Stimulated activated CD4-positive, alpha-beta T cell treated with anti-CD3 and anti-CD28 coated beads, Interleukin-15, amount 100 ng/mL, for 48 hours (primary cell): ENCODE results near the gene PYGO2.

Experiments
- DNase-seq, 2 donors: peaks; one replicate each; pipeline ENCODE4 v3.0.0-alpha.2; 2020; ENCODE audit warnings: low read depth in 2 of 2

Gene PYGO2

GRCh38 chr1:154961207-154962155 is at the start of gene PYGO2:
Gene PYGO2 (minus strand): TSS chr1:154961782. CDS start chr1:154961576, 206 bp downstream.
- DNase-seq: peak; percentile 62 to 74

- no peak for DNase-seq
Measured at GRCh38 chr1:155011004-155011416, 49.4 kb upstream of the PYGO2 start.

GRCh38 chr1:155010211-155010918 is 48.8 kb upstream of the PYGO2 start:
- DNase-seq: no peak

- no peak for DNase-seq
Measured at GRCh38 chr1:155009742-155010141, 48.2 kb upstream of the PYGO2 start.

DNA sequence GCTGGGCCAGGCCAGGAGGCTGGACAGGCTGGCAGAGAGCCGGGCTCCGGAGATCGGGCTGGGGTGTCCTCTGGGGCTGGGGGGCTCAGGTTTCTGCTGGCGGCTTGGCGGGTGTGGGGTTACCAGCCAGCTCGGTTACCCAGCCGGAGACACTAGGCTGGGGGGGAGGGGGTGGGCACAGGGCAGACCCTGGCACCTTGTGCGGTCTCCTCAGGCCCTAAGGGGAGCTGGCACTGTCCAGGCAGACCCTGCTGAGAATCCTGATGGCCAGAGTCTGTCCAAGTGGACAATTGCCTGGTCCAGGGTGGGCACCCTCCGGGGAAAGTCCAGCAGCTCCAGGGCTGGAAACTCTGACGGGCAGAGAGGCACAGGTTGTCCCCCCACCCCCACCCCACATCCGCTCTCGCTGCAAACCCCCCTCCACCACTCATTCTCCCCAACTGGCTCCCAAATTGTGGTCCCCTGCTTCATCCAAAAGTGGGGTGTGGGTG is 47.7 kb upstream of the PYGO2 start:
- no peak for DNase-seq

GRCh38 chr1:155008015-155008941 is 46.7 kb upstream of the PYGO2 start:
- DNase-seq: peak; percentile 59 to 86

DNA sequence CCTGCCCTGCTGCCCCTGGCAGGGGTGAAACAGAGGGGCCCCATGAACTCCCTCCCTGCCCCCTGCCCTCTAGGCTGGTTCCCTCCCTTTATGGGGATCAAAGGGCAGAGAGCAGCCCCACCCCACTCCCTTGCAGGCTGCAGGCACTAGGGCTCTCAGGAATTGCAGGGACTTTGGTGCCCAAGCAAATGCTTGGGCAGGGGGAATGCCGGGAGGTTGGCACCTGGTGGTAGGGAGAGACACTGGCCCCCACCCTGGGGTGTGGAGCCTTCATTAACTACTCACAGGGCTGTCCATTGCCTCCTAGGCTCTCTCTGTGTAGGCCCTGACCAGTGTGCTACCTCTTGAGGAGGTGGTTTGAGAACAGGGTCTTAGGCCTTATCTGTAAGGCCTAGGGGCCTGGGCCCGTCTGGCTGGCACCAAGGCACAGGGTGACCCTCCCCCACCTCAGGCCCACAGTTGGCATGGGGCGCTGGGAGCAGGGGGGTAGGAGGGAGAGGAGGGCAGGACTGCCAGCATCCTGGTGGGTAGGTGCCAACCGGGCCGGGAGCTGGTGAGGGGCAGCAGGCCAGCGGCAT is 45.8 kb upstream of the PYGO2 start:
- DNase-seq: no peak

GRCh38 chr1:155006601-155007101 is 45.1 kb upstream of the PYGO2 start:
- no peak for DNase-seq

GRCh38 chr1:155005076-155006011 is 43.8 kb upstream of the PYGO2 start:
- no peak for DNase-seq

GRCh38 chr1:155004352-155005075 is 42.9 kb upstream of the PYGO2 start:
- no peak for DNase-seq

GRCh38 chr1:155003766-155004351 is 42.3 kb upstream of the PYGO2 start:
- DNase-seq: no peak

GRCh38 chr1:155003227-155003765 is 41.7 kb upstream of the PYGO2 start:
- no peak for DNase-seq

- no peak for DNase-seq
Measured at GRCh38 chr1:155002464-155003226, 41.1 kb upstream of the PYGO2 start, which contains the start of gene ZBTB7B. Gene ZBTB7B (plus strand): TSS chr1:155002802. CDS start chr1:155014661, 11,859 bp downstream.

DNA sequence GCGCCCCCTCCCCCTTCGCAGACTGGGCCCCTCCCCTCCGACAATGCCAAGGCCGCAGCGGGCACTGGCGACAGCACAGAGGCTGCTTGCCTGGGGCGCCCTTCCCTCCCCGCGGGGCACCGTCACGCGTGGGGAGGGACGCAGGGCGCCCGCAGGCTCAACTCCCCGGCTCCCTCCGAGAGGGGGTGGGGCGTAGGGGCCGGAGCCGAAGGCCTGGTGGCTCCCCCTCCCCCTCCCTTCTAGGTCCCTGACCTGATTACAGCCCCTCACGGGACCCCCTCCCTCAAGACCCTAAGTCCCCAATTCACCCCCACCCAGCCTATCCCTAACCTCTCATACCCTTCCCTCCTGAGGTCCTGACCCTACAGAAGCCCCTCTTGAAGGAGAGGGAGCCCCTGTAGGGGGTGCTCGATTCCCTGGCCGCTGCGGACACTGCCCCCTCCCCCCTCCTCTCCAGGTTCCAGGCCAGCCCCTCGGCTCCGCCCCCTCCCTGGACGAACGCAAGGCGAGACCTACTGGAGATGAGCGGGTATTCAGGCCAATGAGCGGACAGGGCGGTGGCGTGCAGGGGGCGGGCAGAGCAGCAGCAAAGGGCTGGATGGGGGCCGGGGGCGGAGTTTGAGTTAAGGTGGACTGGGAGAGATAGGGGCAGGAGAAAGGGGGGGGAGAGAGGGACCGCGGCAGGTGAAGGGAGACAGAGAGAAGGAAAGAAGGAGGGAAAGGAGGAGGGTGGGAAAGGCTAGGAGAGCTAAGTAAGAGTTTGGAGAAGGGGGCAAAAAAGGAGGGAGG is 40.3 kb upstream of the PYGO2 start:
- peak; percentile 99 to 100 for DNase-seq

DNA sequence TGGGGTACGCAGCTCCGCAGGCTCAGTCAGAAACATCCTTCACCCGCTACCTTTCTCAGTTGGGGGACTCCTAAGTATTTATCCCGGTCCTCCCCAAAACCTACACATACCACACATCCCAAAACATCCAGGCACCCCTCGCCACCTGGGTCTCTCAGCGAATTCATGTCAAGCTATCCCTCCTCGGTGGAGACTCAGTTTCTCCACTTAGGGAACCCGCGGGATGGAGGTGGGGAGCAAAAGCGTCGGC is 39.8 kb upstream of the PYGO2 start:
- no peak for DNase-seq

DNA sequence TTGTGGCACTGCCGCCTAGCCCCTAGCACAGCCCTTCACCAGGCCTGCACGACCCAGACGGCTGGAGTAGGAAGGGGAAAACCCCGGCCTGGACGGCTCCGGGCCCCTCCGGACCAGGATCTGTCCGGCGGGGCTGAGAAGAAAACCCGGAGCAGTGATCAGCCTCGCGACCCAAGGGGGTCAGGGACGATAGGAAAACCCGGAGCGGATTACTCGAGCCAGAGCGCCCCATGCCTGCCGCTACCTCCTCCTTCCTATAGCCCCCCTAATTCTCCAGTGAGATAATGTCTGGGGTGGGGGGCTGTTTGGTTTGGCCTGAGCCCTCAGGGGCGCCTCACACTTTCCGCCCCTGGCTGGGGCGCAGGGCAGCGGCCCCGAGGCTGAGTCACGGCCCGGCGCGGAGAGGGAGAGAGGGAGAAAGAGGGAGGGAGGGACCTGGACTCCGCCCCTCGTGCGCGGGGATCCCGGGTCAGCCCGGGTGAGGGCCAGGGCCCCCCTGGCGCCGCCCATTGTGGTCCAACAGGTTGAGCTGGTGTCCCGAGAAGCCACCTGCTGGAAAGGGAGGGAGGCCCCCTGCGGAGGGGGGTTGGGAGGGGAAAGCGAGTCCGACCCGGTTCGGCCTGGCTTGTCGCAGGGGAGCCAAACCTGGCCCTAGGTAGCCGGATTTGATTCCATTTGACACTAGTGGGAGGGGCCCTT is 39.3 kb upstream of the PYGO2 start:
- DNase-seq: peak; percentile 72 to 86

GRCh38 chr1:155000411-155000725 is 38.8 kb upstream of the PYGO2 start:
- no peak for DNase-seq
